ENCODE data around the gene ECT2.
"Not testable (repeated sequence)": the region's sequence is repeated elsewhere in the genome, so short reads cannot be mapped to it uniquely, and the experiment has no call there.

Gene ECT2

DNA sequence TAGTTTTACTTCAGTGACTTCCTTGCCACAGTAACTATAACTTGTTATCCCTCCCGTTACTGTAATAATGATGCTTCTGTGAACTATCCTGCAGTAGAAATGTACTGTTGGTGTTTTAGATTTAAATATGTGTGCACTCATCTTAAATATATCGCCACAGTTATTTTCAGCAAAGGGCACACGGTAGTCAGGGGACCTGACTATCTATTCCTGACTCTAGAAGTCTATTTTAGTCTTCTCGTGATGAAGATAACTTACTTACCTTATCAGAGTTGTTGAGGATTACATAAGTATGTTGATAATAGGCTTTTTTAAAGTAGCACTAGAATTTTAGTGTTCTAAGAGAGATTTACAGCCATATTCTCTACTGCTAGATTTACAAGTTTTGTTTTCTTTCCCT, 65.3 kb downstream of the ECT2 start:
- DNase-seq, result no peak

DNA sequence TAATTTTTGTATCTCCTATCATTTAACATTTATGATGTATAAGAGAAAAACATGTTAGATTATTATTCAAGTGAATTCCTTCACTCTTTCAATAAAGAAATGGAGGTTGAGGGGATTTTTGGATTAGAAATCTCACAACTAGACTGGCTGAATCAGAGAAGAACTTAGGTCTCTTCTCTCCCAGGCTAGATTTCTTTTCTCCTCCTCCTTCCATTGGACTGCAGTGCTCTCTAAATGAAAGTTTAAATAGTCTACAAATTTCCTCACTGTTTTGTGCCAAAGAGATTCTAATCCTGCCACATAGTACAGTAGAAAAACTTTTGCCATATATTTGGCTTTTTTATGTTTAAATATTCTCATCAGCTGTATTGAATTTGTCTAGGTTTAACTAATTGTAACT, 65.8 kb downstream of the ECT2 start:
- DNase-seq, result no peak

DNA sequence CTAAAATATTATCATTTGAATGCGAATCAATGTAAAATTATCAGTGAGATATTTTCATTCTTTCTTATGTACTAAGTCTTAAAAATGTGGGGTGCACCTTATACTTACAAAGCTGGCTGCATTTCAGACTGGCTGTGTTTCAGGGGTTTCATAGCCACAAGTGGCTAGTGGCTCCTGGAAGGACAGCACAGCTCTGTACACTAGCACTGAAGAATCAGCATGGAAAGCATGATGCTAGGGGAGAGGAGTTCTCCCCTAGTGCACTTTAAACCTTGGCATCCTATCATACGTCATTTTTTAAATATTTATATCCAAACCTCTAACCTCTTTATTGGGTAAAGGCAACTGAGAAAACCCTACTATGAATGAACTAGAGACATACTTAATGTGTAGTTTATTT, 66.4 kb downstream of the ECT2 start:
- no peak for DNase-seq

DNA sequence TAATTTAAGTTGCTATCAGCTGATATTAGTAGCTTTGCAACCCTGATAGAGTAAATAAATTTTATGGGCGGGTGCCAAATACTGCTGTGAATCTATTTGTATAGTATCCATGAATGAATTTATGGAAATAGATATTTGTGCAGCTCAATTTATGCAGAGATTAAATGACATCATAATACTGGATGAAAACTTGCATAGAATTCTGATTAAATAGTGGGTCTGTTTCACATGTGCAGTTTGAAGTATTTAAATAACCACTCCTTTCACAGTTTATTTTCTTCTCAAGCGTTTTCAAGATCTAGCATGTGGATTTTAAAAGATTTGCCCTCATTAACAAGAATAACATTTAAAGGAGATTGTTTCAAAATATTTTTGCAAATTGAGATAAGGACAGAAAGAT, 70.0 kb downstream of the ECT2 start:
- no peak for DNase-seq

DNA sequence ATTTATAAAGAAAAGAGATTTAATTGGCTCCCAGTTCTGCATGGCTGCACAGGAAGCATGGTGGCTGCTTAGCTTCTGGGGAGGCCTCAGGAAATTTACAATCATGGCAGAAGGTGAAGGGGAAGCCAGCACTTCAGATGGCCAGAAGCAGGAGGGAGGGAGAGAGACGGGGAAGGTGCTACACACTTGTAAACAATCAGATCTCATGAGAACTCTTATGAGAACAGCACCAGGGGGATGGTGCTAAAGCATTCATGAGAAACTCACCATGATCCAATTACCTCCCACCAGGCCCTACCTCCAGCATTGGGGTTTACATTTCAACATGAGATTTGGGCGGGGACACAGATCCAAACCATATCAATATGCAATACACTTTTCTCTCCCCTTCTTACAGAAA, 73.7 kb downstream of the ECT2 start:
- DNase-seq, result no peak

DNA sequence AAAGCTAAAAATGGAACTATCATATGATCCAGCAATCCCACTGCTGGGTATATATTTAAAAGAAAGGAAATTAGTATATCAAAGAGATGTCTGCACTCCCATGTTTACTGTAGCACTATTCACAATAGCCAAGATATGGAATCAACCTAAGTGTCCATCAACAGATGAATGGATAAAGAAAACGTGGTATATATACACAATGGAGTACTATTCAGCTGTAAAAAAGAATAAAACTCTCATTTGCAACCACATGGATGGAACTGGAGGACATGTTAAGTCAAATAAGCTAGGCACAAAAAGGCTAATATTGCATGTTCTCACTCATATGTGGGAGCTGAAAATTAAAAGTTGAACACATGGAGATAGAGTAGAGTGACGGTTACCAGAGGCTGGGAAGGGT, 76.7 kb downstream of the ECT2 start:
- DNase-seq, result not testable (repeated sequence)

DNA sequence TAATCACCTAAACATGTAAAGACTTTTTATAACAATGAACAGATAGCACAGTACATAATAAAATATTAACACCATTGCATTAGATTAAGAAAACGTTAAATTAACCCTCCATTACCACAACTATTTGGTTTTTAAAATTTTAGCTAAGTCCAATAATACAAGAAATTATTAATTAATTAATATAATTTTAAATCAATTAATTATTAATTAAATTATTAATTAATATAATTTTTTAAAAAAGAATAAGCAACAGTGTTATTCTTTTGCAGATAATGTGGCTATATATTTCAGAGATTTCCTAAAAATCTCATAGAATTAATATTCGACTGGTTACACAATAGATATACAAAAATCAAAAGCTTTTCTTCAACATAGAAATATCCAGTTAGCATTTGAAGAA, 82.5 kb downstream of the ECT2 start:
- no peak for DNase-seq

DNA sequence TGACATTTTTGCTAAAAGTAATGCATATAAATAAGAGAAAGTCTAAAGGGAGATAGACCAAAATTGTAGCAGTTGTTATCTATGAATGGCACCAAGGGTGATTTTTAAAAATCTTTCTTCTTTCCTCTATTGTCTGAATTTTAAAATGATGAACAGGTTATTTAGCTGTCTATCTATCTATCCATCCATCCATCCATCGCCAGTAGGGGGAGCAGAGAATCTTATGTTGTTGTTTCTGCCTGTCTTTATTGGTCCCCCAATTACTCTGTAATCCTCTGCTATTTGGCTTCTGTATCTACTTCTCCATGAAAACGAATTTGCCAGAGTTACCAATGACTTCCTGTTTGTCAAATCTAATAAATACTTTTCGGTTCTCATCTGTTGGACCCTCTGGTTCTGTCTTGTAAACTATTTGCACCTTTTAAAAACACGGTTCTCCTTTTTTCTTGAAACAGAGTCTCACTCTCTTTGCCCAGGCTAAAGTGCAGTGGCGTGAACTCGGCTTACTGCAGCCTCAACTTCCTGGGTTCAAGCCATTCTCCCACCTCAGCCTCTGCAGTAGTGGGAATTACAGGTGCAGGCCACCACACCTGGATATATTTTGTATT, 86.0 kb downstream of the ECT2 start:
- DNase-seq, result no peak

DNA sequence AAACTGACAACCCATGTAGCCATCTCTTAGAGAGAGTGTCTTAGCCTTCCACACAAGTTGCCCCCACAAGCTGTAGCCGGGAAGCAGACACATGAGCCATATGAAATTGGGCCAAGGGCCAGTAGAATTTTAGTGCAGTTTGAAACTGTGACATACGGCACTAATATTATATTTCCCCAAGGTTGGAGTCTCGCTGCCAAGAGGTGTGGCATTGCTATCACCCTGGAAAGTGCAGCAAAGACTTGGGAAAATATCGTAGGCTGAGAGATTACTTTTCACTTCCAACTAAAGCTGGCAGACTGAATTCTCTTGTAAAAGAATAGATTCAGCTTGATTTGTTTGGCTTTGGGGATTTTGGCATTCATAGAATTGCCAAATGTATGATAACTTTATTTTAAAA, 89.2 kb downstream of the ECT2 start:
- DNase-seq, result no peak

DNA sequence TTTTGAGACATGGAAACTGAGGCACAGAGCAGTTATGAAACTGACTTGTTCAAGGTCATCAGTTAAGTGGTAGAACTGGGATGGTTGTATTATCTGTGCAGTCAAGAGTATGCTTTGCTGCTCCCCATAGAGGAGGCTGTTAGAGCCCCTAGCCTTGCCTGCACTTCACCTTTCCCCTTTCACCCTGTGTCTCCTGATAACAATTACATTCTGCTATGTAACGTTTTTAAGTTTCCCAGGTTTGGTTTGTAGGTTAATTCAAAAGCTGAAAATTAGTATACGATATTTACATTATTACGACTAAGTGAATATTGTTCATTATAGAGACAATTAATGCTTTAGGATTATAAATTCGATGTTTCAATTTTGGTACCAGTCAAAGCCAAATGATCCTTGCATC, 89.9 kb downstream of the ECT2 start:
- no peak for DNase-seq

DNA sequence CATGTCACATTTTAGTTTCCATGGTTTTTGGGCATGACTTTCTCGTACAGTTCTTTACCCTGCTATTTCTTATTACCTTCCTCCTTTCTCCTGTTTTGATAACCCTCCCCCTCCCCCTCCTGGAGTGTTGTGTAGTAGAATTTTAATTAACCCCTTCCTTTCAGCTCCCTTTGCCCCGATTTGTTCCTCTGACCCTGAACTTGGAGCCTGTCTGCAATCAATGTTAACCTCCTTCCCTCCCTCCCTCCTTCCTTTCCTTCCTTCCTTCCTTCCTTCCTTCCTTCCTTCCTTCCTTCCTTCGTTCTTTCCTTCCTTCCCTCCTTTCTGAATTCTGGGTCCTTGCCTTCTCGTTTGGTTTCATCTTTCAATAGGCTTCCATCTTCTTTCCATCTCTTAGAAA, 90.4 kb downstream of the ECT2 start:
- no peak for DNase-seq

DNA sequence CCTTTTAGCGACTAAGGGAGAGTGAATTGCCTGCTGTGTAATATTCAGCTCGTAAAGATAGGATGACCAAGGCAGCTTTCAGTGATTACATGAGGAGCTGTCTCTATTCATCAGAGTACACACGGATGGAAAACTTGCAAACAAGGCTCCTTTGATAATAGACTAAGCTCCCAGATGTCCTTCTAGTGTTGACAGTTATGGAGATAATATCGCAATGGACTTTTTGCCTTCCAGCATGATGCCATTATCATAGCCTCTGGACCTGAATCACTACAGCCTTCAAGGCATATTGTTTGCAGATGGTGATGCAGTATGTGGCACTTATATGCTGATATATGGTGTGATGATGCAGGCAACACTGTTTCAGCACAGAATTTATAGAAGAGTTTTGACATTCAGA, 93.9 kb downstream of the ECT2 start:
- DNase-seq, result no peak

DNA sequence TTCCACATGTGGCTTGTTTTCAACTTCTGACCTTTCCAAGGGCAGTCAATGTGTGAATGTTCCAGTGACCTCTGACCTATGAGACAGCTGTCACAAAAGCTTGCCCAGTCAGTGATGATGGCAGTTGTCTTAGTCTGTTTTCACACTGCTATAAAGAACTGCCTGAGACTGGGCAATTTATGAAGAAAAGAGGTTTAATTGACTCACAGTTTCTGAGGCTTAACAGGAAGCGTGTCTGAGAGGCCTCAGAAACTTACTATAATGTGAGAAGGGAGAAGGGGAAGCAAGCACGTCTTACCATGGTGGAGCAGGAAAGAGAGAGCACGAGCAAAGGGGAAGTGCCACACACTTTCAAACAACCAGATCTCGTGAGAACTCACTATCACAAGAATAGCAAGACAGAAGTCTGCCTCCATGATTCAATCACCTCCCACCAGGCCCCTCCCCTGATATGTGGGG, 95.6 kb downstream of the ECT2 start:
- DNase-seq, result no peak

DNA sequence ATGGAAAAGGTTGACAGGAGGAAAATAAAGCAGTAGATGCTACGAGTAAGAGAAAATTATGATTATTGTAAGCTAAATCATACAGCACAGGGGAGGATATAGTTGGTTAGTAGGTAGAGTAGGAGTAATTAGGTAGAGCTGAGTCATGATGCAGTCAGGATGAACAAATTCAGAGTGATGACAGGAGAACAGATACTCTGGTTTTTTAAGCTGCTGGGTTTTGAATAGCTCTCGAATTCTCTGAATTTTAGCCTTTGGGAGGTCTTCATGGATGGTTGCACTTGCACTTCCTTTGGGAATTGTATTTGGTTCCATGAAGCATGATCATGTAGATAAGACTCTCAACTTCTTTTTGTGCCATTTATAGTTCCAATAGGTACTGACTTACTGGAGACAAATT, 96.2 kb downstream of the ECT2 start:
- DNase-seq, result no peak

DNA sequence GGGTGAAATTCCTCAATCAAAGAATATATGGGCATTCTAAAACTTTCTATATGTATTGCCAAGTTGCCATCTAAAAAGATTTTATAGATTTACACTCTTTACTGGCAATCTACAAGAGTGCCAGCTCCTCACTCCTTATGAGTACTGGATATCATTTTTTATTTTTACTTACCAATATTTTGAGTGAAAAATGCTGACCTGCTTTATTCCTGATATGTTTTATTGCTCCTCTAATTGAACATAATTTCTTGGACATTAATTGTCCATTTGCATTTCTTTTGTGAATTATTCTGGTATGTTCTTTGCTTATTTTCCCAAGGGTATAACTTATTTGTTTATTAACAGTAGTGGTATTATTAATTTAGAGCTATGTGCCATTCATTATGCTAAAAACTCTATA, 96.8 kb downstream of the ECT2 start:
- no peak for DNase-seq

DNA sequence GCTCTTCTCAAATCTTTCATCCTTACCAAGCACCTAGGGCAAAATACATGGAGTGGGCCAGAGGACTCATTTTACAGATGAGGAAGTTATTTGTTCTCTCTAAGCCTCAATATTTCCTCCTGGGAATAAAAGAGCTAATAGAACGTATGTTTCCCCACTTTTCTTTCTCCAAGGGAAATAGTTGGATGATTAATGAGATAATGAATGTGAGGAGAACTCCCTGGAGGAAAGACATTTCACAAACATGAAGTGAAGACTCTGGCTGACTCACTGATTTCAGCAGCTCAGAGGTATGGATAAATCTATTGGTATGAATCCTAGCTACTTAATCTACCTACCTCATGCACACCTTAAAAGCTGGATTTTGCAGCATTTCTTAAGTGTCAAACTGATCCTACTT, 98.4 kb downstream of the ECT2 start:
- no peak for DNase-seq

DNA sequence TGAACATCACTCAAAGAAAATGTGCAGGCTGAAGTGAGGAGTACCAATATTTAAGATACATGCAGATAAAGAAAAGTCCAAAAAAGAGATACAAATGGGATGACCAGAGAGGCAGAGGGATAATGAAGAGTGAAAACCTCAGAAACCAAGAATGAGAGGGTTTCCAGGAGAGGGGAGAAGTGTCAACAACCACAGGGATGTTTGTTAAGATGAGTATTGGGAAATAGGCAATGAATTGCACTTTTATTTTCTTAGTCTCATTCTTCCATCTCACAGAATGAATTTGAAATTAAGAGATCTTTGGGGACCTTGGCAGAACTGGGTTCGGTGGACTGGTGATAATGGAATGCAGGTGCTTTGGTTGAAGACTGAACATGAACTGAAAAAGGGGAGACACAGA, 102.5 kb downstream of the ECT2 start:
- DNase-seq, result no peak

DNA sequence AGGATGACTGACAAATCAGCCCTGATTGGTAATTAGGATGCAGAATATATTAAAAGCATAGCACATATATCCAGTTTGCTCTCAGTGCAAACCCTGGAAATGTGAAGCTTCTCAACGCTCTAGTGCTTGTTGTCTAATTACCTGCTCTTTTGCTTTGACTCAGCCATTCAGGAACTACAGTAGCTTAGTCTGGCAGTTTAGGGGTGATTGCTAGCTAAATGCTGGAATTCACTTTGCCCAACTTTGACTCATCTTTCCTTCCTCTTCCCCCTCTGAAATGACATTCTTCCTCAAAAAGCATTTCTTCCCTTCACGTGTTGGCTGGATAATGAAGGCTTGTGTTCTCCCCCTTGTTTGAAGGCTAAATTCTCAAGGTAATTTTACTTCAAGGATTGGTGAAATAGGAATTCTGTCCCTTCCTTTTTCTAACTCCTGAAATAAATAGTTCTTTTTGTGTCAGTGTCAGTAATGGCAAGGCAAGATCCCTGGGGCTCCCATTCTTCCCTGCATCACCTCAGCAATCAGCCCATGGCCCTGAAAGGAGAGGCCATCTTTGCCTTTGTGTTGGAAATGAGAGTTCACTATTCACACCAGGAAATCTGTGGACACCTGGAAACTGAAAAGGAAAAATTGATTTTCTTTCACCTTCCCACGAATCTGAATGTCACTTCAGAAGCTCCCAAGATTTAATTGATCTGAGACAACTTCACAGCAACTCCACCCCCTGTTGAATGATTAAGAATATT, 103.6 kb downstream of the ECT2 start:
- no peak for DNase-seq

DNA sequence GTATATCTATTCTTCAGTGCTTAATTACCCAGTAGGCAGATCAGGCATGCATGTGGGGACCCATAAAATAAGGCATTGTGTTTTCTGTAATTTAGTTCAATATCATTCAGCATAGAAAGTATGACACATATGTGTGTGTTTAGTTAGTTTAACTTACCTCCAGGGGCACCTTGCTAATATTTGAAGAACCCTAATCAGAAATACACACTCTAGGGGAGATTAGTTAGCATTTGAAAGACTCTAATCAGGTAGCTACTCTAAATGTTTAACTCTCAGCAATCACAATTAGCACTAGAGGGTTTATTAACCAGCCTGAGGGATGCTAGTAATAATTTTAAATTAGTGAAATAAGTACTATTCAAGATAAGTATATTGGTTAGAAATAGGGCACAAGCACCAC, 104.5 kb downstream of the ECT2 start:
- DNase-seq, result no peak

DNA sequence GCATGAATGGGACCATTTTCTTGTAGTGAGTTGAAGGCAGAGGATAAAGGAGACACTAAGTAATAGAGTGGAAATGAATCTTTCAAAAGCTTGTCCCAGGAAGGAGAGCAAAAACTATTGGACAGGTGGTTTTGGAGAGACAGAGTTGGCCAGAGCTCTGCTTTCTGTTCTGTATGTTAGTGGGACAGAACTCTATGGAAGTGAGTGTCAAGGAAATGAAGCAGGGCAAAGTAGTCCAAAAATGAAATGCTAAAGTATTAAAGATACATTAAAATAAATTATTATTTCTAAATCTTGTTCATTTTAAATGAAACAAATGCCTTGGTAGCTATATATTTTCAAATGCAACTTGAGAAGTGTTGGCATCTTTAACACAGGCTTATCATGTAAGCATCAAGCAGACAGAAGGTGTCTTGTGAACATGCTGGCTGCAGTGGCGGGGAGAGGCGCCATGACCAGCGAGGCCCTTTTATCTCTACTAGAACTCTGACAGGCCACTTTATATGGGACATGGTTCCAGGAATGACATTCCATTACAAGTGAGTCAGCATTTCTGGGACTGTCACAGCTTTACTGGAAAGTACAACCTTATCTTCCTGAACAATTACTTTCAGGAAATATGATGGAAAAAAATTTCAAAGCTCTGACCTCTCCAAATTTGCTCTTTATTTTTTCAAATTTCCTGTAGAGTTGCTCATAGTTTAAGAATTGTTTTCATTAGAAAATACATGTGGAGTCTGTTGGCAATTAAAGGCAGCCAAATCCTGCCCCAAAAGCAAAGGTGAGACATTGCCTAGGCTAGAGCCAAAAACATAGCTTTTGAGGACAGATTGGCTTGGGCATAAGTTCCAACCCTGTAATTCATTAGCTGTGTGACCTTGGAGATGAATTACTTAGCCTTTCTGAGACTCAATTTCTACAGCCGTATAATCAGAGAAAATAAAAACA, 106.5 kb downstream of the ECT2 start:
- no peak for DNase-seq

DNA sequence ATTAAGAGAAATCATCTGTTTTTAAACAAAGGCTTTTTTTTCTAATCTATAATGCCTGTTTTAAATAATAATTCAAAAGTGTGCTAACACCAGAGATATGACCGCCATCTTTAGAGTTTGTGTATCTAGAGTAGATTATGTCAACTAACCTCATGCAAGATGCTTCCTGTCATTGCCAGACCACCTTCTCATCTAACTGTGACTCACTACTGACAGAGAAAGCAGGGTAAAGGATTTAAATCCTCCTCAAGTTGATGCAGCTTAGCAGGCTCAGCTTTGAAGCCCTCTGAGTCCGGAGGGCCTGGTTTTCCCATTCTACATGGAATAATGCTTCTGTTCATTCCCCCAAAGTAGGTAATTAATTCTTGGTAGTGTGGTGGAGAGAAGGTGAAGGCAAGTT, 108.5 kb downstream of the ECT2 start:
- no peak for DNase-seq

DNA sequence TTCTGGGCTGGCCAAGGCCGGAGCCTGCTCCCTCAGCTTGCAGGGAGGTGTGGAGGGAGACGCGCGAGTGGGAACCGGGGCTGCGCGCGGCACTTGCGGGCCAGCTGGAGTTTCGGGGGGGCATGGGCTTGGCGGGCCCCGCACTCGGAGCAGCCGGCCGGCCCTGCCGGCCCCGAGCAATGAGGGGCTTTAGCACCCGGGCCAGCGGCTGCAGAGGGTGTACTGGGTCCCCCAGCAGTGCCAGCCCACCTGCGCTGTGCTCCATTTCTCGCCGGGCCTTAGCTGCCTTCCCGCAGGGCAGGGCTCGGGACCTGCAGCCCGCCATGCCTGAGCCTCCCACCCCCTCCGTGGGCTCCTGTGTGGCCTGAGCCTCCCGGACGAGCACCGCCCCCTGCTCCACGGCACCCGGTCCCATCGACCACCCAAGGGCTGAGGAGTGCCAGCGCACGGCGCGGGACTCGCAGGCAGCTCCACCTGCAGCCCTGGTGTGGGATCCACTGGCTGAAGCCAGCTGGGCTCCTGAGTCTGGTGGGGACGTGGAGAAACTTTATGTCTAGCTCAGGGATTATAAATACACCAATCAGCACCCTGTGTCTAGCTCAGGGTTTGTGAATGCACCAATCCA, 116.3 kb downstream of the ECT2 start:
- DNase-seq, result not testable (repeated sequence)

DNA sequence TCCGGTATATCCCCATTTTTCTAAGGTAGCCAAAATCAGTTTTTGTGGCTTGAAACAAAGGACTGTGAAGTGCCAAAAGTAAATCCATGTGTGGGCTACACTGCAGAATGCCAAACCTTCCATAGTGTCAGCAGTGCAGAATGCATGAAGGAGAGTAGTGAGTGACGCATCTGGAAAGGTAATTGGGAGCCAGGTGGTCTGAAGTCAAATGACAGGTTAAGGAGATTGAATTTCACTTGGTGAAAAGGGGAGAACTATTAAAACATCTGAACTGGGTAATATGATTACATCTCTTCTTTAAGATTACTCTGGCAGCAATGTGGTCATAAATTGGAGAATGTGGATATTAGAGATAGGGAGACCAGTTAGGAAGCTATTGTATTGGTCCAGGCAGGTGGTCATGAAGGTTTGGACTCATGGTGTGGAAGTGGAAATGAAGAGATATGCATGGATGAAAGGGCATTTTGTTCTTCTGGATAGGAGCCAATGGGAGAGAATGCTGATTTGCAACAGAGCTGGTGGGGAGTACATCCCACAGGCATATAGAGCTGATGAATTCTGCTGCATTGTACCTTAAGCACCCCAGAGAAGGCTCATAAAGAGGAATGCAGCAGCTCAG, 118.2 kb downstream of the ECT2 start:
- DNase-seq, result no peak

Data from stimulated activated CD4-positive, alpha-beta T cell treated with anti-CD3 and anti-CD28 coated beads, Interleukin-12 subunit alpha, Interleukin-12 subunit beta, amount 100 ng/mL, for 4 hours (primary cell).